ENCODE measurements around the gene FRYL. TPM values are rescaled to one million over a fixed set of nuclear protein-coding genes. Genes with fewer than 3 reads are reported as not detected.

FRYL gene
- total RNA-seq, 1 experiment from 2014 or later, result 47.7 TPM

DNA sequence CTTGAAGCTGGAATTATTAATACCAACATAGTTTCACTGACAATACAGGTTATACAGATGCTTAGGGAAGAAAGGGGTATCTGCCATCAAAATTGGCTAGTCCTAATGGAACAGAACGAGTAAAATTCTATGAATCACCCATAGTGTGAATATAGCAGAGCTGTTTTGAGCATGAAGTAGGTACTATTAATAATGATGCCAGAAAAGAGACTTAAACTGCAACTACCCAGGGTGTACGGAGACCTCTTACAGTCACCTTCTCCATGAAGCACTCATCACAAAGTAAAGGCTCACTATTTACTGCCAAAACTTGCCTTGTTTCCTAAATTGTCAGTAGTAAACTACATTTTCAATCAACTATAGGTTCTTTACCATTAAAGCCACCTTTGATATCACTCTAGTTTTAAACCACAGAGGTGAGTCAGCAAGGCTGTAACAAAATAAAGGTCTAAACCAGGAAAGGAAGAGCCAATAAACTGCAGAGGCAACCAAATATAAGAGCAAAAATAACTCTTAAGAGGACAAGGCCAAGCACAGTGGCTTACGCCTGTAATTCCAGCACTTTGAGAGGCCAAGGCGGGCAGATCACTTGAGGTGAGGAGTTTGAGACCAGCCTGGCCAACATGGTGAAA, 114.4 kb downstream of the FRYL start:
- no TSS peak for BruUV-seq (replicated peaks)
- Histone ChIP-seq H3K4me2 (ENCODE audit: low read length) (peak overlapping the region; percentile 51), H3K9me3 (ENCODE audit: control insufficient read depth in 1 of 2, insufficient read depth in 1 of 2, low read depth in 1 of 2, low read length in 2 of 2) (no peaks in the 10 kb centered on the region), H3K79me2 (ENCODE audit: insufficient read depth, low read length) (peaks cover 17% of the 10 kb centered on the region), H3K9ac (ENCODE audit: low read length) (no peak overlapping the region), H3K4me1 (ENCODE audit: control insufficient read depth in 1 of 2, insufficient read depth in 2 of 2, low read length in 2 of 2) (peaks cover 4 to 16% of the 10 kb centered on the region in 2 experiments; a peak in 3 of 4 replicates), H3K9me2 (ENCODE audit: insufficient read depth) (no peaks in the 10 kb centered on the region), H3K27ac (ENCODE audit: low read depth, low read length) (no peak overlapping the region), H3K27me3 (ENCODE audit: insufficient read depth, low read length) (no peaks in the 10 kb centered on the region), H3K36me3 (ENCODE audit: control insufficient read depth in 1 of 2, insufficient read depth in 2 of 2, low read length in 2 of 2) (no peaks in the 10 kb centered on the region), H4K20me1 (ENCODE audit: insufficient read depth) (peaks cover 6% of the 10 kb centered on the region), H2AFZ (ENCODE audit: low read depth, low read length, poor library complexity, severe bottlenecking) (no peak overlapping the region), H3K4me3 (replicated peaks in 1 of 2; ENCODE audit: low read depth in 1 of 2, low read length in 2 of 2) (no peak overlapping the region)
- RAD21 ChIA-PET (ENCODE audit: low non-redundant PET in 1 of 2, low total read pairs in 2 of 2, uncharacterized antibody in 2 of 2, unreplicated experiment in 2 of 2), result no interaction called here
- TF ChIP-seq RAD21 (IDR thresholded peaks at IDR 0.05; ENCODE audit: low read depth) (no peak), JUND (IDR thresholded peaks at IDR 0.05) (0 out of 2 replicates have a peak, but pooled peaks have one; percentile 20)
- DNase-seq (ENCODE audit: low read depth, low spot score), result peak; percentile 2
- CTCF ChIA-PET, result no interaction called here
- POLR2A ChIA-PET, result no interaction called here
- intact Hi-C loops (cut with micrococcal nuclease), result no loop called here
- peak; percentile 73 for ATAC-seq

DNA sequence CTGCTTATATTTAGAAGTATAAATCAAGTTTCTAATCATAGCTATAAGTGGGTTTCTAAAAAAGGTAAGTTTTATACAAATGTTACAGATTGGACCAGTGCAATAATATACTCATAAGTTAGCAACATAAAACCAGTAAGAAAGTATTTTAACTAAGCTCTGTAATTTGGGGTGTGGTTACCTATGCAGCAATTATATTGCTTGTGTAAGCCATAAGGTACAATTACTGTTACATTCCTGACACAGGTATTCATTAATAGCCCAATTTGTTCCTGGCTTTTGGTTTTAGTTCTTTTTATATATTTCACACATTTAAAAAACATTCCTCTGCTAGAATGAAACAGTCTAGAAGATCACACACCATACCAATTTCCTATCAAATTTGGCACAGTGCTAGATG, 115.1 kb downstream of the FRYL start:
- no peak overlapping the region for H3K4me3 ChIP-seq (replicated peaks in 1 of 2; ENCODE audit: low read depth in 1 of 2, low read length in 2 of 2)
- H3K27me3 ChIP-seq (ENCODE audit: insufficient read depth, low read length), result no peaks in the 10 kb centered on the region
- H2AFZ ChIP-seq (ENCODE audit: low read depth, low read length, poor library complexity, severe bottlenecking), result no peak overlapping the region
- ATAC-seq (no peak), DNase-seq (ENCODE audit: low read depth, low spot score) (no peak)
- H3K4me1 ChIP-seq (ENCODE audit: control insufficient read depth in 1 of 2, insufficient read depth in 2 of 2, low read length in 2 of 2), result peaks cover 4 to 16% of the 10 kb centered on the region in 2 experiments; a peak in 3 of 4 replicates
- ChIA-PET CTCF (no interaction called here), RAD21 (ENCODE audit: low non-redundant PET in 1 of 2, low total read pairs in 2 of 2, uncharacterized antibody in 2 of 2, unreplicated experiment in 2 of 2) (no interaction called here), POLR2A (no interaction called here)
- no peaks in the 10 kb centered on the region for H3K9me2 ChIP-seq (ENCODE audit: insufficient read depth)
- no peak overlapping the region for H3K27ac ChIP-seq (ENCODE audit: low read depth, low read length)
- H4K20me1 ChIP-seq (ENCODE audit: insufficient read depth), result peaks cover 6% of the 10 kb centered on the region
- no peak overlapping the region for H3K9ac ChIP-seq (ENCODE audit: low read length)
- intact Hi-C loops (cut with micrococcal nuclease), result no loop called here
- no peaks in the 10 kb centered on the region for H3K9me3 ChIP-seq (ENCODE audit: control insufficient read depth in 1 of 2, insufficient read depth in 1 of 2, low read depth in 1 of 2, low read length in 2 of 2)
- no peaks in the 10 kb centered on the region for H3K36me3 ChIP-seq (ENCODE audit: control insufficient read depth in 1 of 2, insufficient read depth in 2 of 2, low read length in 2 of 2)
- TF ChIP-seq EGR1 (IDR thresholded peaks at IDR 0.05; ENCODE audit: low read depth) (no peak), ATF3 (IDR thresholded peaks at IDR 0.05) (no peak), FOSL1 (IDR thresholded peaks at IDR 0.05; ENCODE audit: low read depth) (no peak)
- TF ChIP-seq, protein P1, sequence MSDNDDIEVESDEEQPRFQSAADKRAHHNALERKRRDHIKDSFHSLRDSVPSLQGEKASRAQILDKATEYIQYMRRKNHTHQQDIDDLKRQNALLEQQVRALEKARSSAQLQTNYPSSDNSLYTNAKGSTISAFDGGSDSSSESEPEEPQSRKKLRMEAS (IDR thresholded peaks at IDR 0.05), result no peak
- no peak overlapping the region for H3K4me2 ChIP-seq (ENCODE audit: low read length)
- BruUV-seq (replicated peaks), result no TSS peak
- H3K79me2 ChIP-seq (ENCODE audit: insufficient read depth, low read length), result peaks cover 17% of the 10 kb centered on the region

All from HCT116 (cell line).